Endothelial cell of umbilical vein (primary cell): ENCODE data around the gene CKB. TPM values are rescaled to one million over a fixed set of nuclear protein-coding genes. Genes with fewer than 3 reads are reported as not detected.

ENCODE experiments used
- BruUV-seq: library from RNA; stranded (reverse); fragments of 400-500 nt; replicated peaks from 2 replicates; lab custom pipeline; 2021; lab: Mats Ljungman, UMichigan
- CTCF ChIA-PET: fragments of 300-600, 350-600 bp; sonication (Branson Sonifier 250); formaldehyde crosslinking; loops from one replicate; lab custom pipeline; 2021; ENCODE audit warnings: antibody characterized with exemption, inconsistent platforms; lab: Charles Lee
- POLR2A ChIA-PET: fragments of 300-600, 350-600 bp; sonication (Branson Sonifier 250); formaldehyde crosslinking; loops from one replicate; lab custom pipeline; 2021; ENCODE audit warnings: antibody characterized with exemption, inconsistent platforms; lab: Charles Lee
- DNase-seq: peaks from one replicate; pipeline ENCODE4 v3.0.0-alpha.2; 2011; ENCODE audit warnings: low read depth, low spot score
- FAIRE-seq: peaks from 2 replicates; lab custom pipeline; 2011; peaks lifted over from hg19 to GRCh38; lab: Jason Lieb, UNC
- H2AFZ ChIP-seq: 2 replicates; pipeline ENCODE4 v1.6.0; 2012; ENCODE audit warnings: low read depth, low read length, control low read depth, inconsistent platforms
- H3K27ac ChIP-seq: 2 replicates; pipeline ENCODE4 v1.5.1; 2011; ENCODE audit warnings: low read depth, mild to moderate bottlenecking, control low read depth, low read length, moderate library complexity; ENCODE audit not compliant: insufficient read depth
- H3K27me3 ChIP-seq, 2 experiments: 2 replicates each; pipeline versions ENCODE4 v1.6.0 to v1.6.1; 2011; ENCODE audit warnings: low read length in 2 of 2, mixed read lengths in 1 of 2; ENCODE audit not compliant: control insufficient read depth in 2 of 2, insufficient read depth in 2 of 2
- H3K36me3 ChIP-seq, 2 experiments: 2 replicates in 1 of 2; 3 replicates in 1 of 2; pipeline ENCODE4 v1.5.1; 2011; ENCODE audit warnings: low read length in 2 of 2, mild to moderate bottlenecking in 1 of 2, moderate library complexity in 1 of 2; ENCODE audit not compliant: control insufficient read depth in 2 of 2, insufficient read depth in 2 of 2; ENCODE audit errors: extremely low read depth in 1 of 2
- H3K4me1 ChIP-seq: 3 replicates; pipeline ENCODE4 v1.5.1; 2011; ENCODE audit warnings: mild to moderate bottlenecking, low read length; ENCODE audit not compliant: control insufficient read depth, insufficient read depth; ENCODE audit errors: extremely low read depth
- H3K4me2 ChIP-seq: 2 replicates; pipeline ENCODE4 v1.6.1; 2011; ENCODE audit warnings: low read length, control low read depth, mixed read lengths; ENCODE audit not compliant: insufficient read depth
- H3K4me3 ChIP-seq, 3 experiments: fragments of 200-600 bp in 1 of 3; sonication (generic), shearing (Covaris generic) in 1 of 3; replicated peaks in 1 of 3; 2 replicates each; pipeline ENCODE4 v1.5.1; 2011 to 2016; ENCODE audit warnings: control low read depth in 3 of 3, low read length in 3 of 3, mild to moderate bottlenecking in 2 of 3, inconsistent platforms in 1 of 3, low read depth in 1 of 3, moderate library complexity in 1 of 3; ENCODE audit not compliant: insufficient read depth in 1 of 3
- H3K79me2 ChIP-seq: 2 replicates; pipeline ENCODE4 v1.6.0; 2012; ENCODE audit warnings: low read length, inconsistent platforms; ENCODE audit not compliant: control insufficient read depth, insufficient read depth
- H3K9ac ChIP-seq: replicated peaks from 2 replicates; pipeline ENCODE3; 2011; ENCODE audit warnings: low read length, control low read depth; ENCODE audit not compliant: insufficient read depth; ENCODE audit errors: extremely low read depth
- H3K9me1 ChIP-seq: replicated peaks from 3 replicates; pipeline ENCODE4 v1.6.0; 2011; ENCODE audit warnings: mild to moderate bottlenecking, low read length; ENCODE audit not compliant: control insufficient read depth, insufficient read depth; ENCODE audit errors: extremely low read depth
- H3K9me3 ChIP-seq: replicated peaks from 2 replicates; pipeline ENCODE4 v1.5.1; 2012; ENCODE audit warnings: low read length, inconsistent platforms; ENCODE audit not compliant: control insufficient read depth, insufficient read depth
- H4K20me1 ChIP-seq: replicated peaks from 2 replicates; pipeline ENCODE3; 2011; ENCODE audit warnings: mild to moderate bottlenecking, low read length; ENCODE audit not compliant: control insufficient read depth, insufficient read depth; ENCODE audit errors: extremely low read depth
- CTCF ChIP-seq, 2 donors: IDR thresholded peaks; 1 replicate in 1 of 2; 2 replicates in 1 of 2; pipeline ENCODE4 v1.5.1; 2011; ENCODE audit warnings: low read length in 2 of 2, mild to moderate bottlenecking in 2 of 2, moderate library complexity in 2 of 2, control low read depth in 1 of 2, inconsistent platforms in 1 of 2, low read depth in 1 of 2; ENCODE audit not compliant: insufficient read depth in 1 of 2; ENCODE audit errors: extremely low read depth in 1 of 2
- EZH2 ChIP-seq: IDR thresholded peaks from 2 replicates; pipeline ENCODE4 v1.6.1; 2012; ENCODE audit warnings: borderline replicate concordance, low read depth, mild to moderate bottlenecking, moderate library complexity, low read length, inconsistent platforms; ENCODE audit not compliant: severe bottlenecking
- FOS ChIP-seq: IDR thresholded peaks from 2 replicates; pipeline ENCODE4 v1.6.1; 2011; ENCODE audit warnings: mild to moderate bottlenecking, low read length, moderate library complexity, borderline replicate concordance; ENCODE audit not compliant: insufficient read depth
- GATA2 ChIP-seq: IDR thresholded peaks from 2 replicates; pipeline ENCODE4 v1.7.0; 2011; ENCODE audit warnings: low read depth, mild to moderate bottlenecking, moderate library complexity, mixed read lengths, low read length; ENCODE audit not compliant: insufficient read length, insufficient read depth
- JUN ChIP-seq: IDR thresholded peaks from 2 replicates; pipeline ENCODE4 v1.6.1; 2011; ENCODE audit warnings: borderline replicate concordance, low read depth; ENCODE audit not compliant: insufficient read length, insufficient read depth
- MAX ChIP-seq: IDR thresholded peaks from 2 replicates; pipeline ENCODE4 v1.6.1; 2011; ENCODE audit not compliant: insufficient read depth, insufficient read length
- MYC ChIP-seq: IDR thresholded peaks from one replicate; pipeline ENCODE4 v1.6.1; 2011; ENCODE audit warnings: mild to moderate bottlenecking, low read depth, low read length
- POLR2A ChIP-seq: IDR thresholded peaks from 2 replicates; pipeline ENCODE4 v1.6.1; 2012; ENCODE audit warnings: low read depth, mild to moderate bottlenecking, control low read depth, low read length
- POLR2AphosphoS5 ChIP-seq: IDR thresholded peaks from 2 replicates; pipeline ENCODE4 v1.6.1; 2012; ENCODE audit warnings: low read depth, mild to moderate bottlenecking, control low read depth, low read length, moderate library complexity; ENCODE audit not compliant: insufficient read depth
- dilution Hi-C: fragments of 300-500 bp; cut with MboI; formaldehyde crosslinking; loops from one replicate; pipeline ENCODE4 v1.15.0; 2019; ENCODE audit warnings: low sequenced_read_pairs; ENCODE audit not compliant: extremely low pct_ligation_motif_present
- intact Hi-C: fragments of 100-400 bp; cut with micrococcal nuclease; formaldehyde crosslinking; loops from one replicate; pipeline ENCODE4 v1.10.0; 2022
- polyA plus RNA-seq, 4 experiments: library from polyadenylated mRNA; depleted of rRNA in 3 of 4; stranded (reverse) in 3 of 4; unstranded in 1 of 4; fragments of >200 nt; gene quantifications; 2 replicates each; pipeline versions ENCODE4 v1.2.1 to v1.2.3, GENCODE V29; 2011 to 2012; ENCODE audit warnings: missing spikeins in 1 of 4
- total RNA-seq: library from RNA; stranded (reverse); gene quantifications from 2 replicates; pipeline ENCODE4 v1.2.3, GENCODE V29; 2021

CKB gene
- total and polyA plus RNA-seq, 2 donors (not counting 3 experiments of a cell fraction or from before 2014, with no cell fraction given) = 4.0 to 6.9 TPM

GRCh38 chr14:103543721-103544387 is 21.2 kb upstream of the CKB start:
- no peak for FAIRE-seq
- Histone ChIP-seq H2AFZ (no peak overlapping the region), H3K4me2 (no peak overlapping the region), H3K27me3 (no peaks in the 10 kb centered on the region), H4K20me1 (no peaks in the 10 kb centered on the region), H3K27ac (no peak overlapping the region), H3K9ac (no peak overlapping the region), H3K36me3 (no peaks in the 10 kb centered on the region), H3K9me3 (no peaks in the 10 kb centered on the region), H3K79me2 (no peaks in the 10 kb centered on the region), H3K9me1 (no peaks in the 10 kb centered on the region), H3K4me1 (no peaks in the 10 kb centered on the region), H3K4me3 (no peak overlapping the region)
- BruUV-seq = no TSS peak
- DNase-seq = no peak
- CTCF ChIA-PET = interaction anchor here (14.4 kb wide), 1 partner anchor 25 kb away, joined by 209 read pairs; the partner anchor contains the start of gene CKB
- intact Hi-C loops = no loop called here
- POLR2A ChIA-PET = no interaction called here
- dilution Hi-C loops = no loop called here
- TF ChIP-seq EZH2 (no peak), CTCF (IDR thresholded peaks at IDR 0.05; ENCODE audit: extremely low read depth in 1 of 2, insufficient read depth in 1 of 2, low read depth in 1 of 2, low read length in 2 of 2) (no peak), POLR2AphosphoS5 (no peak), POLR2A (no peak), JUN (no peak), MYC (no peak), GATA2 (no peak), MAX (no peak), FOS (no peak)
